Gastrocnemius medialis (tissue), 4 donors: ENCODE data around the gene DPM1.

ENCODE experiments used
- CTCF ChIP-seq, 5 experiments: fragments of 450-650 bp in 3 of 5; fragments of 200-600 bp in 2 of 5; sonication (generic) in 2 of 5; IDR thresholded peaks in 4 of 5; conservative IDR thresholded peaks in 1 of 5; 1 replicate in 4 of 5; 2 replicates in 1 of 5; pipeline ENCODE4 v1.5.1; 2016 to 2019; ENCODE audit warnings: antibody characterized with exemption in 5 of 5, mild to moderate bottlenecking in 3 of 5, moderate library complexity in 3 of 5
- POLR2A ChIP-seq, 2 donors: fragments of 450-650 bp; IDR thresholded peaks; one replicate each; pipeline ENCODE4 v1.6.1; 2017; ENCODE audit warnings: antibody characterized with exemption in 2 of 2, mild to moderate bottlenecking in 2 of 2, moderate library complexity in 2 of 2

- no peak for TF ChIP-seq CTCF (IDR thresholded peaks at IDR 0.05 in 4 of 5, conservative IDR thresholded peaks at IDR 0.05 in 1 of 5)
- no peak for TF ChIP-seq POLR2A (IDR thresholded peaks at IDR 0.05)
Observed at GRCh38 chr20:51004305-51004727, 46.0 kb upstream of the DPM1 start.
